HG03342 (cell line): Measurements from ENCODE around the gene NOTCH1.

Experiments
- ATAC-seq: cut with Tn5 transposase; IDR thresholded peaks from one replicate; pipeline ENCODE4 v1.9.1; 2021; ENCODE audit warnings: mild to moderate bottlenecking, moderate library complexity; ENCODE audit not compliant: unreplicated experiment

NOTCH1 gene

DNA sequence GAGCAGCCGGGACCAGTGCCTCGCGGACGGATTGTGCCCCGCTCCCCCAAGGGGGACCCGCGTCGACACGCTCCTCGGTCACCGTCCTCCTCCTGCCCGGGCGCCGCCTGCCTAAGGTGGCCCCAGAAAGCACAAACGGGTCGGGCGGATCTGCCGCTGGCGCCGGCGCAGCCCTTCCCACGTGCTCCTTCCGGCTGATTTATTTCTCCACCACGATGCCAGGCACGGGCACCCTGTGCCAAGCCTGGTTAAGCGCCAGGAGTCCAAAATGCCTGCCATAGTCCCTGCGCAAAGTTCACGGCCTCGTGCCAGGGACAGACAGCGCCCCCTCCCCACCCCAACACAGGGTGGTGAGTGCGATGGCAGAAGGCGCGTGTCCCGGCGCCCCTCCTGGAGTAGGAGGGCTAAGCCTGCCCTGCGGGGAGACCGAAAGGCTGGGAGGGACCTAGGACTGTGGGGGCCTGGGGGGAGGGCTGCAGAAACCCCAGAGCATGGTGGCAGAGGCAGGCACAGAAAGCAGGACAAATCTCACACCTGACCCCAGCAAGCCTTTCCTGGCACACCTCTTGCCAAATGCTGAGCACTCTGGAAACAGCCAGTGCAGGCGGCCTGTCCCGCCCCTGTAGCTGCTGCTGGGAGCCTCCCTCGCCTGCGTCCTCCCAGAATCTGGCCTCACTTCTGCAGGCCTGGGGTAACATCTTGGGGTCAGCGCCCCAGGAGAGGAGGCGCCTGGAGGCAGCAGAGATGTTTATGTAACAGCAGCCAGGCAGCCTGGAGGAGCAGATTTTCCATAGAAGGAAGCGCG is 1.1 kb upstream of the NOTCH1 start:
- no peak for ATAC-seq

DNA sequence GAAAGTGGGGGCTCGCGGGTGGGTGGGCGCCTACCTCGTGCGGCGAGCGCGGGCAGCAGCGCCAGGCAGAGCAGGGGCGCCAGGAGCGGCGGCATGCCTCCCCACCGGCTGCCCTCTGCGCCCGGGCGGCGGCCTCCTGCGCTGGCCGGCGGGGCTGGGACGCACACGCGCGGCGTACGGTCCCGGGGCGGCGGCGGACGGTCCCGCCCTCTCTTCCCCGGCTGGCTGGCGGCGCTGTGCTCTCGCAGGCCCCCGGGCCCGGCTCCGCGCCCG is 220 bp downstream of the NOTCH1 start:
- ATAC-seq, result no peak

DNA sequence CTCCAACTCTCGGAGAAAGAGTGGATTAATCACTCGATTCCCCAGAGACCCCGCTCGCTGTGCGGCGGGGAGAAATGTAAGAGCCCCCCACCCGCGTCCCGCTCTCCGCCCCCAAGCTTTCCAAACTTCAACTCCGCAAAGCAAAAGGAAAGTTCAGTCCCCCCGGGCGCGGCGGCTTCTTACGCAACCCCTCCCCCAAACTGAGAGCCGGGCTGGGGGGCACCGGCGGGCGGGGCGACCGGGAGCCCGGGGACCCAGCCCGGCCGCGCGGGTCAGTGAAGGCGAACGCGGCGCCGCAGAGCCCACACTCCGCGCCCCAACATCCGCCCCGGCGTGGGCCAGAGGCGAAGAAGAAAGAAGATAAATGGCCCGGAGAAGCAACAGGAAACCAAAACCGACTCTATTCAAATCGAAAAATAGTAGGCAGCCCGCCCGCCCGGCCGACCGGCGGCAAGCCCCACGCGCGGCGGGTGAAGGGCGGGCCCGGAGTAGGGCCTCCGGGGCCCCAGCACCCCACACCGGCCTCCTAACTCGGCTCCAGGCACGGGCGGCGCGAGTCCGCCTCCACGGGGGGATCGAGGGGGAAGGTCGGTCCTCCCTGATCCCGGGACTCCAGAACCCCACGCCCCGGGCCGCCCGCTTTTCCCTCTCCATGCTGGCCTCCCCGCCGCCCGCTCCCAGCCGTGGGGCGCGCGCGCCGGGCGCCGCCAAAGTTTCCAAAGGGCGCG is 720 bp downstream of the NOTCH1 start:
- ATAC-seq, result peak; percentile 5

DNA sequence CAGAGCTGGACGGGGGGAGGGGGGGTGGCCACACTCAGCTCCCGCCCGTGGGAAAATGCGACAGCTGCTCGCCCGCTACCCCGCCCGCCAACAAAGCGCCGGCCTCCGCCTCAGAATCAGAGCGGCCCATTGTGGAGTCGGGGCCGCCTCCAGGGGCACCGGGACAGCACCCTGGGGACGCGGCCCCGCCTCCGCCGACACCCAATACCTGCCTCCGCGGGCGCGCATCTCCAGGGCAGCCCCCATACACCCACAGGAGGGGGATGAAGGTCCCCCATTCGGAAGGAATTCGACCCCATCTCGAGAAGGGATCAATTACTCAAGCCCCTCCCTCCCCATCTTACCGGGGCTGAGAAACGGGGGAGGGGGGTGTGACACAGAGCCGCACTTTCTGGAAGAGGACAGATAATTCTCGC is 1.3 kb downstream of the NOTCH1 start:
- ATAC-seq, result no peak

DNA sequence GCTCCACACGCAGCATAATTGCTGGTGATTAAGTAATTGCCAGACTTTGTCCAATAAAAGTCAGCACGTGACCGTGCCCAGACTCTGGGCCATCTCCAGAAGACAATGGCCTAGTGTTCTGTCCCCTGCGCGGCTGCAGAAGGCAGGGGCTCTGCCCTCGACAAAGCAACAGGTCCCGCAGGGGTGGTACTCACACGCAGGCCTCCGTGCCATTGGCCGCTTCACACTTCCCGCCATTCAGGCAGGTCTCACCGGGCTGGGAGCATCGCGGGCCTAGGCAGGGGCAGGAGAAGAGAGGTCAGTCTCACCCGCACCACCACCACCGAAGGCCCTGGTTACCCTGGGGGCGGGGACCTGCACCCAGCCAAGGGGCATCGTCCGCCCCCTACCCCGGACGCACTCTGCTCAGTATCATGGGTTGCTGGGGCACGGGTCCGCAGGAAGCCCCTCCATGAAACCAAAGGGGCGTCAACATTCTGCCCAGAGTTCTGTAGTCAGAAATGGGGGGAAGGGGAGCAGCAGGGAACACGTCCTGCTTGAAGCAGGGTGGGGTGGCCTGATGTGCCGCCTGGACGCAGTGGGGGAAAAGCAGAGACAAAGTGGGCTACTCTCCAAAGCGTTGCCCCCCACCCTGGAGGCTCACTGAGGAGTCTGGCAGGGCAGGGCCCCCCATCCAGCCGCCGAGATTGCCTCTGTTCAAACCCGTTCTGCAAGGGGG is 1.9 kb downstream of the NOTCH1 start:
- ATAC-seq, result no peak

DNA sequence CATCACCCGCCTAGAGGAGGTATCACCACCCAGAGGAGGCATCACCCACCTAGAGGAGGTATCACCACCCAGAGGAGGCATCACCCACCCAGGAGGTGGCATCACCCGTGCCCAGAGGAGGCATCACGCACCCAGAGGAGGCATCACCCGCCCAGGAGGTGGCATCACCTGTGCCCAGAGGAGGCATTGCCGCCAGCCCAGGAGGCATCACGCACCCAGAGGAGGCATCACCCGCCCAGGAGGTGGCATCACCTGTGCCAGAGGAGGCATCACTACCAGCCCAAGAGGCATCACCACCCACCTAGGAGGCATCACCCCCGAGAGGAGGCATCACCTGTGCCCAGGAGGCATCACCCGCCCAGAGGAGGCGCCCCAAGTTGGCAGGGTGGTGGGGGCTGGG is 2.6 kb downstream of the NOTCH1 start:
- no peak for ATAC-seq

DNA sequence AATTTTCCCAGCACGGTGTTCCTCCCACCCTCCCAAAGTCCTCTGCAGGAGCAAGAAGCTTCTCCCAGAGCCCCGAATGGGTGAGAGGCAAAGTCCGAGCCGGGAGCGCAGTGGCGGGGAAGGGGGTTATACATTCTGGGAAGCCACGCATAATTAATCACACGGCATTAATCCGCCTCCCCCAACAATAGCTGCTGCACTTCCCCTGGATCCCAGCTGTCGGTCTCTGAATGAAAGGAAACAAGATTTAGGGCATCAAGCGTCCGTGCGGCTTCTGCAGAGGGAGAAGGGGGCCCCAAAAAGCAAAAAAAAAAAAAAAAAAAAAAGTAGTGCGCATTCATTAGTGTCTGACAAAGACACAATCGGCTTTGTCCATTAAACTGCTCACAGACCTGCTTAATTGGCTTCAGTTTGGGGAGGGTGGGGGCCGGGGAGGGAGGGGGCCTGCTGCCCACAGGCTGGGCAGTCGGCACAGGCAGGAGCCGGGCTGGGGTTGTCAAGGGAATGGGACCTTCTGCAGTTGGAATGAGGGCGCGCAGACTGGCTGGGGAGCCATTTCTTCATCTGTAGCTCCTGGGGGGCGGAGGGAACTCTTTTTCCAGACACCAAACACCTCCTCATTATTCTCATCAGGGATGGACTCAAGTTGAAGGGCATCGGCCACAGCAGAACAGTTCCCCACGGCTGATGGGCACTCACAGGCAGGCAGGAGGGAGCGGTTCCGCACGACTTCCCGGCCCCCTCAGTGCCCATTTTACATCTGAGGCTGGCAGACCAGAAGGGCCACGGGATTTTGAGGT is 3.4 kb downstream of the NOTCH1 start:
- no peak for ATAC-seq

DNA sequence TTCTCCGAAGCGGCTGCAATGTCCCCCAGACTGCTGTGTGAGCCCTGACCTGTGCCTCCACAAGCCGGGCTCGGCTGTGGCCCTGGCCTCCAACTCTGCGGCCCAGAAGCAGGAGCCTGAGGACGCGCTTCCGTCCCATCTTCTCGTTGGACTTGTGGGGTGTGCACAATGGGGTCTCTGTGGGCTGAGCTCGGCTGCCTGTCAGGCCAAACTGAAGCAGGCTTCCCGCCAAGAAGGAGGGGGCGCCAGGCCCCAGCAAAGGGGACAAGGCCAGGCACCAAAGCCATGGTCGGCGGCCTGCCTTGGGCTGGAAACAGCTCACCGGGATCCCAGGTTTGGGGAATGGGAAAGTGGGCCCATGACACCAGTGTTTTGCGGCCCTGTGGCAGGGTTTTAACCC is 4.1 kb downstream of the NOTCH1 start:
- no peak for ATAC-seq

DNA sequence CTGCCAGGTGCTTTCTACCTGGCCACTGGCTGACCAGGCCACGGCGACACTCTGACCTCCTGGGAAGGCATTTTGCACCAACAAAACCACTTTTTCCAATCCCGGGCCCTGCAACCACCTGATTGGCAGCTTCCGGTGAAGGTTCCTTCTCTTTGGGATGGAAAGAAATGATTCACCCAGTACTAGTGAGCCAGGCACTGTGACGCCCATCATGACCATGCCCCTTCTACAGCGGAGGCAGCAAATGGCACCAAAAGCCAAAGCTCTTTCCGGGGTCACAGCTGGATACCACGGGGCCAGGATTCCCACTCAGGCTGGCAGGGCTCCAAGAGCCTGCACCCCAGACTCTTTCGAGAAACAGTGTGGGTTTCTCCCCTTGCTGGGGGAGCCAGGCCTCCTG is 4.7 kb downstream of the NOTCH1 start:
- no peak for ATAC-seq

DNA sequence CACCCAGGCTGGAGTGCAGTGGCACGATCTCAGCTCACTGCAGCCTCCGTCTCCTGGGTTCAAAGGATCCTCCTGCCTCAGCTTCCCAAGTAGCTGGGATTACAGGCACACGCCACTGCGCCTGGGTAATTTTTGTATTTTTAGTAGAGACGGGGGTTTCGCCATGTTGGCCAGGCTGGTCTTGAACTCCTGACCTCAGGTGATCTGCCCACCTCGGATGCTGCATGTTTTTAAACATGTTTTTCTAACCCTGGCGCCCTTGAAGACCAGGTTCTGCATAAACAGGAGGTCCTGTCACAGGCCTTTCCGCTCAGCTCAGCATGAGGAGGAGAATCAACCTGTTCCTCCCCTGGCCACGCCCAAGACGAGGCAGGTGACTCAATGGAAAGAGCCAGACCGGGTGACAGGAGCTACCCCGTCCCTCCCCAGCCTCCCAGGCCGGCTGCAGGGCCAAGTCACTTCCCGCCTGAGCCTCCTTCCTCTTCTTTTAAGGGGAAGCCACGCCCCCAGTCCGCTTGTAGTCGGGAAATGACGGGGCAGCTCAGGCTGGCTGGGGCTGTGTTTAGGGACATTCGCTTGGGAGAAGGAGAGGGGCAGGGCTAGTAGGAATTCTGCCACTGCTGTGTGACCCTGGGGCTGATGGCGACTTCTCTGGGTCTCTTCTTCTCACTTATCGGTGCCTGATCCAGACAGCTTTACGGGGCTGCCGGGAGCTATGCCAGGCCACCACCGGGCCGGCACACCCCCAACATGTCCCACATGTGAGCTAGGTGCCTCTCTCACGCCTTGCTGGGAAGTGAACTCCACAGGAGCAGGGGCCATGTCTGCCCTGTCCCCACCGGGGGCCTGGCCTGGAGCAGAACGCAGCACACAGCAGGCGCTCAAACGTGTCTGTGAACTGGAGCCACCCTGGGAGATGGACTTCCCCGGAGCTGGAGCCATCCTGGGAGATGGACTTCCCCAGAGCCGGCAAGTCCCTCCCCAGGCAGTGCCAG is 6.1 kb downstream of the NOTCH1 start:
- peak; percentile 60 for ATAC-seq

DNA sequence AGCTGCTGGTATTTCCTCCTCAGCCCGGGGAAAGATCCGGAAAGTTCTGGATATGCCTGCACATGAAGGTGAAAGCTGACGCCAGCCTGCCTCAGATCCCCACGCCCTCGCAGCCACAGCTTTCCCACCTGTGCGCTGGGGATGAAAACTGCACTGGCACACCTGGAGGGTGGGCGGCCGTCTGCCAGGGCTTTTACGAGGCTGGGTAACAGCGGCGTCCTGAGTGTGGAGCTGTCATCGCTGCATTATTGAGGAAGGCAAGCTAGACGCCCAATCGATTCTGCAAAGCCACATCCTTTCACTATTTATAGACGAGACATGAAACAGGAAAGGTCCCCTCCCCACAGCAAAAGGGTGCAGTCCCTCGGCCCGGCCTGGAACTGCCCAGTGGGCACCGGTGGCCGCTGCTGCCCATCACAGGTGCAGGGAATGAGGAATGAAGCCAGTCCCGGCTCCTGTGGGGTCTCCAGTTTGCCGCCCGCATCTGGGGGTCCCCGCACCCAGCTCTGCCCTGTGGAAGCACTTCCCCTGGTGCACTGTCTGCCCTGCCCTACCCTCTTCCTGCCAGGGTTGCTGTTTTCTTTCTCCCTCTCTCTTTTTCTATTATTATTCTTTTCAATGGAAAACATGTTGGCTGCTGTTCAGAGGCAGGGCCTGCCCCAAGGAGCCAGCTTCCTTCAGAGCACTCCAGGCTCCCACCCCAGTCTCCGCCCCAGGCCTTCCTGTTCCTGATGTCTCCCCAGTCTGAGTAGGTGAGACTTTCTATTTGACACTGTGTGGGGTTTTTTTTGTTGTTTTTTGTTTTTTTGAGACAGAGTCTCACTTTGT is 7.0 kb downstream of the NOTCH1 start:
- ATAC-seq, result peak; percentile 27

DNA sequence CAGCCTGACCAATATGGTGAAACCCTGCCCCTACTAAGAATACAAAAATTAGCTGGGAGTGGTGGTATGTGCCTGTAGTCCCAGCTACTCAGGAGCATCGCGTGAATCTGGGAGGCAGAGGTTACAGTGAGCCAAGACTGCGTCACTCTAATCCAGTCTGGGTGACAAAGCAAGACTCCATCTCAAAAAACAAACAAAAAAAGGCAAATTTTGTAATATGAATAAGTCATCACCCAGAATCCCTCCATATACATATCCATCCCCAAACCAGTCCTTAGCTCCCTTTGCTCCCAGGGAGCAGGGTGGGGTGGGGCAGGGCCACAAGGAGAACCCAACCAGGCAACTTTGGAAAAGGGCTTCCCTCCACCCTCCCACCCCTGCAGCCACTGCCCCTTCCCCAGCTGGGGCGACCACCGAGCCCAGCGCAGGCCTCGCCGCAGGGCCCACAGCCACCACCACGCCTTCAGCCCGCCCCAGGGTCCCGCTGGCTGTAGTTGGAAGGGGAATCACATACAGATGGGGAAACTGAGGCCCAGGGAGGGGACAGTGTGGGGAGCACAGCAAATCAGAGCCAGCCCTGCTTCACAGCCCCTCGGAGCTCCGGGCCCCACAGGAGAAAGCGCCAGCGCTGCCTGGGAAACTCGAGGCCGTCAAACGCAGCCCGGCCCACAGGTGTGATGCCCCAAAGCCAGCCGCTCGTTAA is 7.8 kb downstream of the NOTCH1 start:
- no peak for ATAC-seq

DNA sequence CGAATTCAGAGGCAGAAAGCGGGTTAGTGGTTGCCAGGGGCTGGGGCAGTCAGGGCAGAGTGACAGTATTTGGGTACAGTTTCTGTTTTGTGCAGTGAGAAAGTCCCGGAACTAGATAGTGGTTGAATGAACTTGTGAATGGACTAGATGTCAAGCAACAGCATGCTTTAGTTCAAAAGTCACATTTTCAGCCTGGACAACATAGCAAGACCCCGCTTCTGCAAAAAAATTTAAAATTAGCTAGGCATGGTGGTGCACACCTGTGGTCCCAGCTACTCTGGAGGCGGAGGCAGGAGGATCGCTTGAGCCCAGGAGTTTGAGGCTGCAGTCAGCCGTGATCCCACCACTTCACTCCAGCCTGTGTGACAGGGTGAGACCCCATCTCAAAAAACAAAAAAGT is 8.4 kb downstream of the NOTCH1 start:
- no peak for ATAC-seq

DNA sequence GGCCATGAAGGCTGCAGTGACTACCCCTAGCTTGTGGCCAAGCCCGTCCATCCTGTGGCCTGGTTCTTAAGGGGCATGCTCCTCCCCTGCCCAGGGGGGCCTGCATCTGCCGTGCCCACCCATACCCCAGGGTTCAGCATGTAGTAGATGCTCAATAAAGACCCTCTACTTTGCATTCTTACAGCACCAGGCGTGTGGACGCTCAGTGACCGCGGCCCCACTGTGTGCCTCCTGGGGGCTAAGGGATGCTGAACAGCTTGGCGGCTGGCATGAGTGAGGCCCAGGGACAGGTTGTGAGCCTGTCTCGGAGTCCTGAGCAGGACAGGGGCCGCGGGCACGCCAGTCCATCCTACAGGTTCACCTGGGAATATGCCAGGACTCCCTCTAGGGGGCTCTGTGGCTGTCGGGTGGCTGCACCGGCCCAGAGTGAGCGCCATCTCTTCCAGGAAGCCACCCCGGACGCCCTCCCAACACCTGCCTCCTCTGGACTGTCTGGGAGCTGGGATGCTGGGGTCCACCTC is 9.1 kb downstream of the NOTCH1 start:
- ATAC-seq, result no peak

DNA sequence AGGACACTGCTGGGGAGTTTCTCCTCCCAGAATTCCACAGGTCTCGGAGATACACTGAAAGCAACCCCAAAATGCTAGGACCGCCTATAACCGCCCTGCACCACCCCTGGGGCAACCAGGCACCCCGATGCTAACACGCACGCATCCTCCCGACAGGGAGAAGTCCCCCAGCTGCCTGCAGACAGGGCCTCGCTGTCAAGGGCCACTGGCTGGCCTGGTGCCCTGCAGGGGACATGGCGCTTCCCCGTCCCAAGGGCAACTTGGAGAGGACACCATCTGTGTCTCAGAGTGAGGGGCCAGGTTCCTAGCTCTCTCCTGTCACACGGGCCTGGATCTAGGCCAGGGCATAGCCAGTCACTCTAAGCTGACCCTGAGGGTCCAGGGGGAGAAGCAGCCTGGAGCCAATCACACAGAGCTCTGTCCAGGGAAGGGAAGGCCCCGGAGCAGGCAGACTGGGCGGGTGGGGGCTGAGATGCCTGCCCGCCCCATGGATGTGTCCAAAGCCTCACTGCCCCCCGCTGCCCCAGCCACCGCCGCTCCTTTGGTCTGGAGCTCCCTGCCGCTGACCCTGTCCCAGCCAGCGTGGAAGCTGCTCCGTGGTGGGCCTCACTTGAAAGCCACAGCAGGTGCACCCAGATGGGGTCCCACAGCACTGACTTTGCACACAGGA is 9.7 kb downstream of the NOTCH1 start:
- no peak for ATAC-seq

DNA sequence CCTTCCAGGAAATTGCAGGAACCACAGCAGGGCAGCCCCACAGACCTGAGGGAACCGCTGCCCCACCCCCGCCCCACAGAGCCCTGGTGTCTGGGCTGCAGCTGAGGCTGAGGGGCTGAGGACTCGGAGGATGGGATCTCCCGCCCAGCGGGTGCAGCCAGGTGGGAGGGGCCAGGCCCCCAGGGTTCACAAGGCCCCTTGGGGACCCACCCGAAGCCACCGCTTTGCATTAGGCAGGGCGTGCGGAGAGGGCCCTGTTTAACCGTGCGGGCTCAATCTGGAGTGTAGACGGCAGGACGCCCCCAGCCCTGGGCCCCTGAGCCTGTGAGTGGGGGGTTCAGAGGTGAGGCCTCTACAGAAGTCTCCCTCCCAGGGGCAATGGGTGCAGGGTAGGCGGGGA is 10.8 kb downstream of the NOTCH1 start:
- ATAC-seq, result no peak

DNA sequence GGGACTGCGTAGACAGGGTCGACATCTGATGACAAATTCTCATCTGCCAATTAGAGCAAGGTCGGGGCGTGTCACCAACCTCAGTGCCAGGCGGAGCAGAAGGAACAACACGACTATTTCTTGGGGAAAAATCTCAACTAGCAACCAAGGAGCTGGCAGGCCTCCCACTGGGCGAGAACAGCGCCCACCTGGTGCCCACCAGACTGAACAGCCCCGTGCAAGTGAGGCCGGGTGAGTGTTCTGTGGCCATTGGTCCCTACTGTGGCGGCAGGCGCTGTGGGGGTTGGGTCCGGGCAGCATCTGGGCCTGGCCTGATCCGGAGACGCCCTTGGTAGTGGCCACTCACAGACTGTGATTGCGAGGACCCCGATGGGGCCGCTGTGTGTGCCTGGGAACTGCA is 11.5 kb downstream of the NOTCH1 start:
- no peak for ATAC-seq

DNA sequence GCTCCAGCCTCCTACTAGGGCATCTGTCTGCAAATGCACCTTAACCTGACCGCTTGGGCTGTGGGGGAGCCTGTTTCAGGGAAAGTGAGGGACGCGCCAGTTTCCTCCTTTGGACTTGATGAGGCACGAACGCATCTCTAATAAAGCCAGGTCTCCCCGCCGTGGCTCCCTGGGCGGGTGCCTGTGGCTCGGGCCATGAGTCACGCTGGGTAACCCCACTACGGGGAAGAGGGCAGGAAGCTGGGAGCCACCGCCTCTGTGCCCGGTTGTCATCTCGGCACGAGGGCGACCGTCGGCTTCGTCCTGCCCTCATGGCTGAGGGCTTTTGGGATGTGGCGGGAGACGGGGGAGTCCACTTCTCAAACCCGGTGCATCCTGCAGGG is 12.1 kb downstream of the NOTCH1 start:
- ATAC-seq, result no peak
